HepG2 (cell line): ENCODE data around the gene CLEC20A. TPM values are rescaled to one million over a fixed set of nuclear protein-coding genes. Genes with fewer than 3 reads are reported as not detected.

Source experiments
- GATAD2A ChIP-seq: IDR thresholded peaks from 2 replicates; pipeline ENCODE4 v1.6.1; 2016
- GFI1 ChIP-seq: sonication (generic); formaldehyde crosslinking; IDR thresholded peaks from 2 replicates; pipeline ENCODE4 v1.5.0; 2020; ENCODE audit warnings: missing genetic modification reagents, mild to moderate bottlenecking, borderline replicate concordance
- HMG20A ChIP-seq: IDR thresholded peaks from 2 replicates; pipeline ENCODE4 v1.6.1; 2016; ENCODE audit warnings: borderline replicate concordance
- ISL2 ChIP-seq: sonication (generic); formaldehyde crosslinking; IDR thresholded peaks from 2 replicates; pipeline ENCODE4 v1.5.0; 2020; ENCODE audit warnings: missing genetic modification reagents
- MEIS1 ChIP-seq: sonication (generic); formaldehyde crosslinking; IDR thresholded peaks from 2 replicates; pipeline ENCODE4 v1.9.0; 2021; ENCODE audit warnings: mild to moderate bottlenecking, missing genetic modification reagents, moderate library complexity, borderline replicate concordance
- PAWR ChIP-seq: sonication (generic); formaldehyde crosslinking; IDR thresholded peaks from 2 replicates; pipeline ENCODE4 v1.4.0; 2020; ENCODE audit warnings: missing genetic modification reagents, mild to moderate bottlenecking, borderline replicate concordance
- PCBP2 ChIP-seq: fragments of 200-400 bp; formaldehyde crosslinking; optimal IDR thresholded peaks from 2 replicates; pipeline ENCODE3; 2018; ENCODE audit warnings: low read length, low read depth; ENCODE audit not compliant: poor library complexity, severe bottlenecking
- RFX3 ChIP-seq: IDR thresholded peaks from 2 replicates; pipeline ENCODE4 v1.6.1; 2016; ENCODE audit warnings: missing biosample characterization, missing genetic modification reagents
- THAP11 ChIP-seq: IDR thresholded peaks from 2 replicates; pipeline ENCODE4 v1.6.1; 2016; ENCODE audit warnings: missing biosample characterization, missing genetic modification reagents
- TP53 ChIP-seq: sonication (generic); formaldehyde crosslinking; conservative IDR thresholded peaks from 2 replicates; pipeline ENCODE4 v1.4.0; 2020; ENCODE audit warnings: missing genetic modification reagents
- XBP1 ChIP-seq: sonication (generic); formaldehyde crosslinking; IDR thresholded peaks from 2 replicates; pipeline ENCODE4 v1.5.0; 2020; ENCODE audit warnings: missing genetic modification reagents
- ZNF451 ChIP-seq: sonication (generic); formaldehyde crosslinking; IDR thresholded peaks from 2 replicates; pipeline ENCODE4 v1.5.0; 2020; ENCODE audit warnings: mild to moderate bottlenecking, missing genetic modification reagents
- ZNF496 ChIP-seq: sonication (generic); formaldehyde crosslinking; IDR thresholded peaks from 2 replicates; pipeline ENCODE4 v1.8.1; 2023; ENCODE audit warnings: mild to moderate bottlenecking, moderate library complexity, missing genetic modification reagents; ENCODE audit not compliant: insufficient replicate concordance
- ZNF773 ChIP-seq: sonication (generic); formaldehyde crosslinking; IDR thresholded peaks from 2 replicates; pipeline ENCODE4 v1.4.0; 2020; ENCODE audit warnings: missing genetic modification reagents, borderline replicate concordance
- polyA plus RNA-seq, 8 experiments: library from polyadenylated mRNA; depleted of rRNA in 3 of 8; stranded (reverse) in 7 of 8; unstranded in 1 of 8; fragments of >200 nt; fragmentation: Illumina TruSeq in 4 of 8; extraction: Trizol in 4 of 8; gene quantifications; 2 replicates each; pipeline versions ENCODE4 v1.2.1 to v1.2.3, GENCODE V29; 2011 to 2016; ENCODE audit warnings: low read depth in 4 of 8, missing spikeins in 1 of 8, mixed read lengths in 1 of 8; ENCODE audit not compliant: insufficient read depth in 1 of 8
- total RNA-seq, 5 experiments: library from RNA; depleted of rRNA; stranded (reverse); fragments of >200 nt; fragmentation: Illumina TruSeq; extraction: Trizol; gene quantifications; 2 replicates each; pipeline ENCODE4 v1.2.3, GENCODE V29; 2016; ENCODE audit warnings: low read depth in 1 of 5
- TF ChIP-seq, protein P1 (sequence below): sonication (generic); formaldehyde crosslinking; IDR thresholded peaks from 2 replicates; pipeline ENCODE4 v1.5.1; 2020; ENCODE audit warnings: mild to moderate bottlenecking, missing genetic modification reagents, borderline replicate concordance
- TF ChIP-seq, protein P2 (sequence below): sonication (generic); formaldehyde crosslinking; IDR thresholded peaks from 2 replicates; pipeline ENCODE4 v1.8.1; 2023; ENCODE audit warnings: mild to moderate bottlenecking, moderate library complexity, missing genetic modification reagents
- TF ChIP-seq, protein P3 (sequence below): fragments of 450-650 bp; IDR thresholded peaks from 2 replicates; pipeline ENCODE4 v1.6.1; 2016
- TF ChIP-seq, protein P4 (sequence below): sonication (generic); formaldehyde crosslinking; IDR thresholded peaks from 2 replicates; pipeline ENCODE4 v1.5.1; 2020; ENCODE audit warnings: mild to moderate bottlenecking, missing genetic modification reagents, borderline replicate concordance

CLEC20A gene
- total and polyA plus RNA-seq, 2 of the 13 experiments (the other 11 are each of a cell fraction or from before 2014, with no cell fraction given) = not detected

DNA sequence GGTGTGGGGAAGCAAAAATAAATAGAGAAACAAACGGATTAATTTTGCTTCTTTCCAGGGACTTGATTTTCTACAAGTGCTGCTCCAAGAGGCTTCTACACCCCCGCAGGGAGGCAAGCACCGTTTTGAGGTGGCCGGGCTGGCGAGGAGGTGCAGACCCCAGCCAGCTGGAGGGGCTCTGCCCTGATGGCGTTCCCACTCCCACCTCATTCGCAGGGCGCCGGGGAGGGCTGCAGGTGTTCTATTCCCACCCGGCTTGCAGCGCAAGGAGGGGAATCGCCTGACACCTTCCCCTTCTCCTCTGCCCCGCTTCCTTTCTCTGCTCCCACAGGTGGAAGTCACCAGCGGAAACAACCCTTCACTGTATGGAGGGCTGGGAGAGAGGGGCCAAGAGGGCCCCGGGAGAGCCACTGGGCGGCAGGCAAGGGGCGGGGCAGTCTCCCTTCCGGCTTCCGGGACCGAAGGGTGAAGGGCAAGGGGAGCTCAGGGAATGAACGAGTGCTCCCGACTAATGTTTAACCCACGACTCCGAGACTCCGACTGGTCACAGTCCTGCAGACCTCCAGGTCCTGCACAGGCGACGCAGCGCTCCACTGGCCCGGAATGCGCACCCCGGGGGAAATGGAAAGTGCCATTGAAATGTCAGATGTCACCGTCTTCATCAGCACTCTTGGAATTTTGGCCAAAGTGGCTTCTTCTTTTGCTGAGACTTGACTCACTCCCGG lies 45.2 kb upstream of the CLEC20A start (continued):
- TF ChIP-seq, protein P1, sequence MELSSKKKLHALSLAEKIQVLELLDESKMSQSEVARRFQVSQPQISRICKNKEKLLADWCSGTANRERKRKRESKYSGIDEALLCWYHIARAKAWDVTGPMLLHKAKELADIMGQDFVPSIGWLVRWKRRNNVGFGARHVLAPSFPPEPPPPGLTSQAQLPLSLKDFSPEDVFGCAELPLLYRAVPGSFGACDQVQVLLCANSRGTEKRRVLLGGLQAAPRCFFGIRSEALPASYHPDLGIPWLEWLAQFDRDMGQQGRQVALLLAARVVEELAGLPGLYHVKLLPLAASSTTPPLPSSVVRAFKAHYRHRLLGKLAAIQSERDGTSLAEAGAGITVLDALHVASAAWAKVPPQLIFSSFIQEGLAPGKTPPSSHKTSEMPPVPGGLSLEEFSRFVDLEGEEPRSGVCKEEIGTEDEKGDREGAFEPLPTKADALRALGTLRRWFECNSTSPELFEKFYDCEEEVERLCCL (CRISPR knock-in tag) = no peak
- TF ChIP-seq, protein P2, sequence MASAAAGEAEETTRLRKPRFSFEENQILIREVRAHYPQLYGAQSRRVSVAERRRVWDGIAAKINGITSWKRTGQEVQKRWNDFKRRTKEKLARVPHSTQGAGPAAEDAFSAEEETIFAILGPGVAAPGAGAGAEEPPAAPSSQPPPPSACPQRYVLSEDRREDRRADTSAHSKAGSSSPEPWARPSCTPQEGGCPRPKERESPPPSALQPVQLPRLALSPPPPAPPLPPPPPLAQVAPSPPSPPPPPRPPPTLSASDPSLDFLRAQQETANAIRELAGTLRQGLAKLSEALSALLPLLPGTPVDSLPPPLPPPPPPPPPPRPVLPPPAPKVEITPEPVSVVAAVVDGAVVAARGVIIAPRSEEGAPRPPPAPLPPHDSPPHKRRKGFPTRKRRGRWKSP (CRISPR knock-in tag) = peak; percentile 83; the same call in 1 of the 2 replicates
- TF ChIP-seq ZNF496 (CRISPR knock-in tag) (no peak), GATAD2A (peak; percentile 73), PCBP2 (no peak), HMG20A (CRISPR knock-in tag) (peak; percentile 42; the same call in 1 of the 2 replicates), ISL2 (CRISPR knock-in tag) (peak; percentile 60; the same call in 1 of the 2 replicates), GFI1 (peak; percentile 66), PAWR (CRISPR knock-in tag) (no peak), MEIS1 (CRISPR knock-in tag) (peak; percentile 76; the same call in 1 of the 2 replicates), XBP1 (0 out of 2 replicates have a peak, but pooled peaks have one; percentile 31), RFX3 (CRISPR knock-in tag) (no peak; the same call in 1 of the 2 replicates), TP53 (CRISPR knock-in tag) (peak; percentile 24; the same call in 1 of the 2 replicates), ZNF451 (CRISPR knock-in tag) (0 out of 2 replicates have a peak, but pooled peaks have one; percentile 29), ZNF773 (CRISPR knock-in tag) (peak; percentile 44; the same call in 1 of the 2 replicates), THAP11 (peak; percentile 73)
- TF ChIP-seq, protein P3, sequence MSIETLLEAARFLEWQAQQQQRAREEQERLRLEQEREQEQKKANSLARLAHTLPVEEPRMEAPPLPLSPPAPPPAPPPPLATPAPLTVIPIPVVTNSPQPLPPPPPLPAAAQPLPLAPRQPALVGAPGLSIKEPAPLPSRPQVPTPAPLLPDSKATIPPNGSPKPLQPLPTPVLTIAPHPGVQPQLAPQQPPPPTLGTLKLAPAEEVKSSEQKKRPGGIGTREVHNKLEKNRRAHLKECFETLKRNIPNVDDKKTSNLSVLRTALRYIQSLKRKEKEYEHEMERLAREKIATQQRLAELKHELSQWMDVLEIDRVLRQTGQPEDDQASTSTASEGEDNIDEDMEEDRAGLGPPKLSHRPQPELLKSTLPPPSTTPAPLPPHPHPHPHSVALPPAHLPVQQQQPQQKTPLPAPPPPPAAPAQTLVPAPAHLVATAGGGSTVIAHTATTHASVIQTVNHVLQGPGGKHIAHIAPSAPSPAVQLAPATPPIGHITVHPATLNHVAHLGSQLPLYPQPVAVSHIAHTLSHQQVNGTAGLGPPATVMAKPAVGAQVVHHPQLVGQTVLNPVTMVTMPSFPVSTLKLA = no peak
- TF ChIP-seq, protein P4, sequence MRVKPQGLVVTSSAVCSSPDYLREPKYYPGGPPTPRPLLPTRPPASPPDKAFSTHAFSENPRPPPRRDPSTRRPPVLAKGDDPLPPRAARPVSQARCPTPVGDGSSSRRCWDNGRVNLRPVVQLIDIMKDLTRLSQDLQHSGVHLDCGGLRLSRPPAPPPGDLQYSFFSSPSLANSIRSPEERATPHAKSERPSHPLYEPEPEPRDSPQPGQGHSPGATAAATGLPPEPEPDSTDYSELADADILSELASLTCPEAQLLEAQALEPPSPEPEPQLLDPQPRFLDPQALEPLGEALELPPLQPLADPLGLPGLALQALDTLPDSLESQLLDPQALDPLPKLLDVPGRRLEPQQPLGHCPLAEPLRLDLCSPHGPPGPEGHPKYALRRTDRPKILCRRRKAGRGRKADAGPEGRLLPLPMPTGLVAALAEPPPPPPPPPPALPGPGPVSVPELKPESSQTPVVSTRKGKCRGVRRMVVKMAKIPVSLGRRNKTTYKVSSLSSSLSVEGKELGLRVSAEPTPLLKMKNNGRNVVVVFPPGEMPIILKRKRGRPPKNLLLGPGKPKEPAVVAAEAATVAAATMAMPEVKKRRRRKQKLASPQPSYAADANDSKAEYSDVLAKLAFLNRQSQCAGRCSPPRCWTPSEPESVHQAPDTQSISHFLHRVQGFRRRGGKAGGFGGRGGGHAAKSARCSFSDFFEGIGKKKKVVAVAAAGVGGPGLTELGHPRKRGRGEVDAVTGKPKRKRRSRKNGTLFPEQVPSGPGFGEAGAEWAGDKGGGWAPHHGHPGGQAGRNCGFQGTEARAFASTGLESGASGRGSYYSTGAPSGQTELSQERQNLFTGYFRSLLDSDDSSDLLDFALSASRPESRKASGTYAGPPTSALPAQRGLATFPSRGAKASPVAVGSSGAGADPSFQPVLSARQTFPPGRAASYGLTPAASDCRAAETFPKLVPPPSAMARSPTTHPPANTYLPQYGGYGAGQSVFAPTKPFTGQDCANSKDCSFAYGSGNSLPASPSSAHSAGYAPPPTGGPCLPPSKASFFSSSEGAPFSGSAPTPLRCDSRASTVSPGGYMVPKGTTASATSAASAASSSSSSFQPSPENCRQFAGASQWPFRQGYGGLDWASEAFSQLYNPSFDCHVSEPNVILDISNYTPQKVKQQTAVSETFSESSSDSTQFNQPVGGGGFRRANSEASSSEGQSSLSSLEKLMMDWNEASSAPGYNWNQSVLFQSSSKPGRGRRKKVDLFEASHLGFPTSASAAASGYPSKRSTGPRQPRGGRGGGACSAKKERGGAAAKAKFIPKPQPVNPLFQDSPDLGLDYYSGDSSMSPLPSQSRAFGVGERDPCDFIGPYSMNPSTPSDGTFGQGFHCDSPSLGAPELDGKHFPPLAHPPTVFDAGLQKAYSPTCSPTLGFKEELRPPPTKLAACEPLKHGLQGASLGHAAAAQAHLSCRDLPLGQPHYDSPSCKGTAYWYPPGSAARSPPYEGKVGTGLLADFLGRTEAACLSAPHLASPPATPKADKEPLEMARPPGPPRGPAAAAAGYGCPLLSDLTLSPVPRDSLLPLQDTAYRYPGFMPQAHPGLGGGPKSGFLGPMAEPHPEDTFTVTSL = peak; percentile 65; the same call in 1 of the 2 replicates
